Body of pancreas (tissue), 4 donors: ENCODE results near the gene PTPRT. TPM values are rescaled to one million over a fixed set of nuclear protein-coding genes. Genes with fewer than 3 reads are reported as not detected.

Experiments
- ATAC-seq: fragments of 150-250 bp; one replicate; pipeline ENCODE4 v1.9.1; 2016
- DNase-seq, 4 donors: peaks; one replicate each; pipeline ENCODE4 v3.0.0-alpha.2; 2019
- H3K27ac ChIP-seq, 4 donors: fragments of 200-600 bp; sonication (generic); 1 replicate in 3 of 4; 2 replicates in 1 of 4; pipeline versions ENCODE4 v1.5.1 to v1.6.1; 2016 to 2019; ENCODE audit warnings: mild to moderate bottlenecking in 1 of 4, mixed read lengths in 1 of 4, moderate library complexity in 1 of 4
- H3K27me3 ChIP-seq, 2 donors: fragments of 200-600 bp; sonication (generic); one replicate each; pipeline ENCODE4 v1.6.0; 2016; ENCODE audit warnings: mild to moderate bottlenecking in 1 of 2
- H3K36me3 ChIP-seq, 2 donors: fragments of 200-600 bp; sonication (generic); replicated peaks in 1 of 2; 2 replicates each; pipeline ENCODE4 v1.5.1; 2016; ENCODE audit warnings: low read depth in 2 of 2; ENCODE audit not compliant: insufficient read depth in 1 of 2
- H3K4me1 ChIP-seq: fragments of 200-600 bp; sonication (generic); one replicate; pipeline ENCODE4 v1.6.0; 2016
- H3K4me3 ChIP-seq, 2 donors: fragments of 200-600 bp; sonication (generic); 1 replicate in 1 of 2; 2 replicates in 1 of 2; pipeline ENCODE4 v1.5.1; 2016 to 2019
- H3K9me3 ChIP-seq, 3 donors: fragments of 200-600 bp; sonication (generic); 1 replicate in 2 of 3; 2 replicates in 1 of 3; pipeline ENCODE4 v1.5.1; 2016
- CTCF ChIP-seq, 7 experiments: fragments of 450-650 bp in 4 of 7; fragments of 200-600 bp in 3 of 7; sonication (generic) in 3 of 7; IDR thresholded peaks; one replicate each; pipeline ENCODE4 v1.5.1; 2016 to 2019; ENCODE audit warnings: antibody characterized with exemption in 7 of 7
- POLR2A ChIP-seq, 3 donors: fragments of 450-650 bp; IDR thresholded peaks; one replicate each; pipeline ENCODE4 v1.6.1; 2016; ENCODE audit warnings: antibody characterized with exemption in 3 of 3, mild to moderate bottlenecking in 2 of 3
- WGBS, 2 donors: methylation state at CpG; one replicate each; pipeline ENCODE4 v1.1.5; 2017; 5-methylcytosine and 5-hydroxymethylcytosine counted together
- intact Hi-C: fragments of 100-400 bp; cut with DNase I; formaldehyde crosslinking; loops from one replicate; pipeline ENCODE4 v1.15.1; 2023
- total RNA-seq, 2 donors: library from RNA; depleted of rRNA; stranded (reverse); fragments of >200 nt; gene quantifications; one replicate each; pipeline ENCODE4 v1.1.0, GENCODE V29; 2016

PTPRT gene
- total RNA-seq, 2 donors from 2014 or later = 0.33 to 1.0 TPM

GRCh38 chr20:42785041-42785440 is 404.7 kb downstream of the PTPRT start:
- no peak for DNase-seq
- 43 to 50% methylated on average over 4 of the region's 4 CpGs for WGBS, 2 donors
- intact Hi-C loops = no loop called here
- Histone ChIP-seq H3K36me3 (no peaks in the 10 kb centered on the region), H3K27me3 (no peaks in the 10 kb centered on the region), H3K9me3 (no peaks in the 10 kb centered on the region), H3K4me1 (no peaks in the 10 kb centered on the region), H3K27ac (no peak overlapping the region), H3K4me3 (no peak overlapping the region)
- no peak for ATAC-seq
- no peak for TF ChIP-seq CTCF (IDR thresholded peaks at IDR 0.05)
- no peak for TF ChIP-seq POLR2A (IDR thresholded peaks at IDR 0.05)

- ATAC-seq = no peak
Measured at GRCh38 chr20:42779216-42779615, 410.5 kb downstream of the PTPRT start.

GRCh38 chr20:42775866-42776265 is 413.8 kb downstream of the PTPRT start:
- no peak overlapping the region for H3K4me3 ChIP-seq
- H3K27ac ChIP-seq = no peak overlapping the region
- TF ChIP-seq POLR2A (IDR thresholded peaks at IDR 0.05) = no peak
- TF ChIP-seq CTCF (IDR thresholded peaks at IDR 0.05) = no peak
- H3K9me3 ChIP-seq = no peaks in the 10 kb centered on the region
- intact Hi-C loops = no loop called here
- H3K4me1 ChIP-seq = no peaks in the 10 kb centered on the region
- no peaks in the 10 kb centered on the region for H3K27me3 ChIP-seq
- 76 to 87% methylated on average over 3 of the region's 3 CpGs for WGBS, 2 donors
- H3K36me3 ChIP-seq = no peaks in the 10 kb centered on the region
- no peak for DNase-seq
- no peak for ATAC-seq

More at GRCh38 chr20:42779216-42779615, 410.5 kb downstream of the PTPRT start:
- H3K27me3 ChIP-seq = no peaks in the 10 kb centered on the region
- no peak overlapping the region for H3K27ac ChIP-seq
- no peaks in the 10 kb centered on the region for H3K4me1 ChIP-seq
- no peak overlapping the region for H3K4me3 ChIP-seq
- no peak for TF ChIP-seq CTCF (IDR thresholded peaks at IDR 0.05)
- TF ChIP-seq POLR2A (IDR thresholded peaks at IDR 0.05) = no peak
- no peaks in the 10 kb centered on the region for H3K9me3 ChIP-seq
- no peaks in the 10 kb centered on the region for H3K36me3 ChIP-seq
- intact Hi-C loops = no loop called here
- 93 to 94% methylated on average over 1 of the region's 1 CpG for WGBS, 2 donors
- DNase-seq = no peak

GRCh38 chr20:42775037-42775436 is 414.7 kb downstream of the PTPRT start:
- no peak overlapping the region for H3K27ac ChIP-seq
- TF ChIP-seq POLR2A (IDR thresholded peaks at IDR 0.05) = no peak
- TF ChIP-seq CTCF (IDR thresholded peaks at IDR 0.05) = no peak
- no peaks in the 10 kb centered on the region for H3K27me3 ChIP-seq
- ATAC-seq (no peak), DNase-seq (no peak)
- no peak overlapping the region for H3K4me3 ChIP-seq
- intact Hi-C loops = no loop called here
- no peaks in the 10 kb centered on the region for H3K36me3 ChIP-seq
- 69 to 84% methylated on average over 7 of the region's 7 CpGs for WGBS, 2 donors
- H3K9me3 ChIP-seq = no peaks in the 10 kb centered on the region
- H3K4me1 ChIP-seq = no peaks in the 10 kb centered on the region

- no peaks in the 10 kb centered on the region for H3K4me1 ChIP-seq
- no peak overlapping the region for H3K4me3 ChIP-seq
- no peak for DNase-seq
- ATAC-seq = no peak
- no peaks in the 10 kb centered on the region for H3K36me3 ChIP-seq
- H3K27me3 ChIP-seq = no peaks in the 10 kb centered on the region
- 65 to 94% methylated on average over 1 of the region's 1 CpG for WGBS, 2 donors
- H3K27ac ChIP-seq = no peak overlapping the region
- H3K9me3 ChIP-seq = no peaks in the 10 kb centered on the region
- no peak for TF ChIP-seq CTCF (IDR thresholded peaks at IDR 0.05)
- TF ChIP-seq POLR2A (IDR thresholded peaks at IDR 0.05) = no peak
- intact Hi-C loops = no loop called here
Measured at GRCh38 chr20:42763015-42763414, 426.7 kb downstream of the PTPRT start.
